Smooth muscle cell (in vitro differentiated cells): Measurements from ENCODE around the gene IFRD2. TPM values are rescaled to one million over a fixed set of nuclear protein-coding genes. Genes with fewer than 3 reads are reported as not detected.

Experiments used
- DNase-seq: peaks from one replicate; lab custom pipeline; 2025; ENCODE audit not compliant: unreplicated experiment; lab: John Stamatoyannopoulos, UW
- H2AFZ ChIP-seq: fragments of 200-600 bp; sonication (generic); 2 replicates; pipeline ENCODE4 v1.6.0; 2016; ENCODE audit warnings: antibody characterized with exemption, low read depth, mild to moderate bottlenecking
- H3F3A ChIP-seq: fragments of 200-600 bp; sonication (generic); 2 replicates; pipeline ENCODE4 v1.6.0; 2017; ENCODE audit warnings: antibody characterized with exemption, low read depth
- H3K27ac ChIP-seq: fragments of 200-600 bp; sonication (generic); 2 replicates; pipeline ENCODE4 v1.5.1; 2016; ENCODE audit warnings: low read depth, mild to moderate bottlenecking
- H3K27me3 ChIP-seq: fragments of 200-600 bp; sonication (generic); 2 replicates; pipeline ENCODE4 v1.6.1; 2016; ENCODE audit warnings: low read depth, mild to moderate bottlenecking
- H3K36me3 ChIP-seq: fragments of 200-600 bp; sonication (generic); 2 replicates; pipeline ENCODE4 v1.5.1; 2016; ENCODE audit warnings: low read depth
- H3K4me1 ChIP-seq: fragments of 200-600 bp; sonication (generic); 2 replicates; pipeline ENCODE4 v1.5.1; 2016; ENCODE audit warnings: low read depth
- H3K4me2 ChIP-seq: fragments of 200-600 bp; sonication (generic); 2 replicates; pipeline ENCODE4 v1.6.0; 2016; ENCODE audit warnings: mild to moderate bottlenecking
- H3K4me3 ChIP-seq: fragments of 200-600 bp; sonication (generic); 2 replicates; pipeline ENCODE4 v1.5.1; 2016; ENCODE audit warnings: mild to moderate bottlenecking
- H3K79me2 ChIP-seq: fragments of 200-600 bp; sonication (generic); 2 replicates; pipeline ENCODE4 v1.6.0; 2016; ENCODE audit warnings: low read depth, mild to moderate bottlenecking
- H3K9ac ChIP-seq: fragments of 200-600 bp; sonication (generic); 2 replicates; pipeline ENCODE4 v1.6.0; 2016; ENCODE audit warnings: low read depth
- H3K9me3 ChIP-seq: fragments of 200-600 bp; sonication (generic); replicated peaks from 2 replicates; pipeline ENCODE4 v1.5.1; 2016; ENCODE audit warnings: low read depth
- H4K20me1 ChIP-seq: fragments of 200-600 bp; sonication (generic); 2 replicates; pipeline ENCODE4 v1.6.0; 2016; ENCODE audit warnings: low read depth
- WGBS: methylation state at CpG from one replicate; pipeline ENCODE4 v1.1.7; 2016; ENCODE audit warnings: low lambda C conversion rate; 5-methylcytosine and 5-hydroxymethylcytosine counted together
- polyA plus RNA-seq: library from polyadenylated mRNA; unstranded; fragments of >200 nt; fragmentation: Nextera tagmentation; extraction: Ambion mirVana; gene quantifications from 2 replicates; pipeline ENCODE4 v1.2.1, GENCODE V29; 2016
- total RNA-seq: library from RNA; depleted of rRNA; stranded (reverse); fragments of >200 nt; gene quantifications from 2 replicates; pipeline ENCODE4 v1.2.3, GENCODE V29; 2014
- TF ChIP-seq, protein P1 (sequence below): fragments of 200-600 bp; sonication (generic); IDR thresholded peaks from 2 replicates; pipeline ENCODE4 v1.5.1; 2017; ENCODE audit warnings: borderline replicate concordance, mild to moderate bottlenecking, antibody characterized with exemption; ENCODE audit not compliant: insufficient read depth, poor library complexity, severe bottlenecking

IFRD2 gene, protein sequence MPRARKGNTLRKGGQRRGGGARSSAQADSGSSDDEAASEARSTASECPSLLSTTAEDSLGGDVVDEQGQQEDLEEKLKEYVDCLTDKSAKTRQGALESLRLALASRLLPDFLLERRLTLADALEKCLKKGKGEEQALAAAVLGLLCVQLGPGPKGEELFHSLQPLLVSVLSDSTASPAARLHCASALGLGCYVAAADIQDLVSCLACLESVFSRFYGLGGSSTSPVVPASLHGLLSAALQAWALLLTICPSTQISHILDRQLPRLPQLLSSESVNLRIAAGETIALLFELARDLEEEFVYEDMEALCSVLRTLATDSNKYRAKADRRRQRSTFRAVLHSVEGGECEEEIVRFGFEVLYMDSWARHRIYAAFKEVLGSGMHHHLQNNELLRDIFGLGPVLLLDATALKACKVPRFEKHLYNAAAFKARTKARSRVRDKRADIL
- total RNA-seq (19.9 and 20.8 TPM in 2 replicates), polyA plus RNA-seq (59.3 and 62.6 TPM in 2 replicates)

DNA sequence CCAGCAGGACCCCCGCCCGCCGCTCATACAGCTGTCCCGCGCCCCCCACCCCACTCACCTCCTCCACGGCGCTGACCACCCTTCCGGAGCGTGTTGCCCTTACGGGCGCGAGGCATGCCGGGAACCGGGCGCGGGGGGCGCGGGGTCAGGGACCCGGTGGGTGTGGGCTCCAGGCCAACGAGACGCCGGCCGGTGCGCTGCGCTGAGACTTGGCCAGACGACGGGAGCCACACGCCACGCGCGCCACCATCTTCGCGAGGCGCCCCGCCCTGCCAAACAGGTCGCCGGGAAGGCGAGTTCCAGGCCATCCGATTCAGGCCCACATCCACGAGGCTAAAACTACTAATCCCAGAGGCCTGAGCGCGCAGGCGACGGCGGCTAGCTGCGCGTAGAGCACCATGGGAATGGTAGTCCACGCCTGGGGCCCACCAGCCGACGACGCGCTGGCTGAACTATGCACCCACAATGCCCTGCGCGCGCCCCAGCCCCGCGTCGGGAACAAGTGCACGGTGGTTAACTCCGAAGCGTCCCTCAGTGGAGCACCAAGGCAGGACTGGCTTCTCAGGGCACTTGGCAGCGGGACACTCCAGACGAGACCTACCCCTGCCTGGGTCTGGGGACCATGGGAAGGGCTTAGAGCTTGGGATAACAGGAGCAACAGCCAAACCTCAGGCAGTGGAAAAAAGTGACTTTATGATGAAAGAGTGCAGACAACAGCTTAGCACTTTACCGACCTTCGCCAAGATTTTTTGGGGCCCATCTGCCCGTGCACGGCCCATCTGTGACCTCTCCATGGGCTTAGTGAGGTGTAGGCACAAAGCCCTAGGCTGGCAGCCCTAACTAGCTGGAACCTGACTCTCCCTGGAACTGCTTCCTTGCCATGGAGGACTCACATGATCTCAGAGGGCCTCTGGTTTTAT lies at the start of gene IFRD2:
TSS of gene IFRD2 (minus strand) at position 271 of the 920 bp plus-strand sequence. CDS start at position 116, 155 bp downstream.
- peak; percentile 78 for DNase-seq
- H3K4me2 ChIP-seq: peak within 1 kb of the TSS; percentile 98
- no peaks in the 10 kb centered on the region for H4K20me1 ChIP-seq
- peaks cover 10% of the 10 kb centered on the region for H3K4me1 ChIP-seq
- H2AFZ ChIP-seq: peak within 1 kb of the TSS; percentile 47
- H3K9me3 ChIP-seq: no peaks in the 10 kb centered on the region
- WGBS: 7% methylated on average over 51 of the region's 67 CpGs
- H3K4me3 ChIP-seq: peak within 1 kb of the TSS; percentile 84
- peaks cover 11% of the 10 kb centered on the region for H3K79me2 ChIP-seq
- peak within 1 kb of the TSS; percentile 72 for H3K27ac ChIP-seq
- no peaks in the 10 kb centered on the region for H3K27me3 ChIP-seq
- H3K36me3 ChIP-seq: no peaks in the 10 kb centered on the region
- no peaks in the 10 kb centered on the region for H3F3A ChIP-seq
- TF ChIP-seq, protein P1, sequence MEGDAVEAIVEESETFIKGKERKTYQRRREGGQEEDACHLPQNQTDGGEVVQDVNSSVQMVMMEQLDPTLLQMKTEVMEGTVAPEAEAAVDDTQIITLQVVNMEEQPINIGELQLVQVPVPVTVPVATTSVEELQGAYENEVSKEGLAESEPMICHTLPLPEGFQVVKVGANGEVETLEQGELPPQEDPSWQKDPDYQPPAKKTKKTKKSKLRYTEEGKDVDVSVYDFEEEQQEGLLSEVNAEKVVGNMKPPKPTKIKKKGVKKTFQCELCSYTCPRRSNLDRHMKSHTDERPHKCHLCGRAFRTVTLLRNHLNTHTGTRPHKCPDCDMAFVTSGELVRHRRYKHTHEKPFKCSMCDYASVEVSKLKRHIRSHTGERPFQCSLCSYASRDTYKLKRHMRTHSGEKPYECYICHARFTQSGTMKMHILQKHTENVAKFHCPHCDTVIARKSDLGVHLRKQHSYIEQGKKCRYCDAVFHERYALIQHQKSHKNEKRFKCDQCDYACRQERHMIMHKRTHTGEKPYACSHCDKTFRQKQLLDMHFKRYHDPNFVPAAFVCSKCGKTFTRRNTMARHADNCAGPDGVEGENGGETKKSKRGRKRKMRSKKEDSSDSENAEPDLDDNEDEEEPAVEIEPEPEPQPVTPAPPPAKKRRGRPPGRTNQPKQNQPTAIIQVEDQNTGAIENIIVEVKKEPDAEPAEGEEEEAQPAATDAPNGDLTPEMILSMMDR: no peak
- H3K9ac ChIP-seq: peak within 1 kb of the TSS; percentile 89

DNA sequence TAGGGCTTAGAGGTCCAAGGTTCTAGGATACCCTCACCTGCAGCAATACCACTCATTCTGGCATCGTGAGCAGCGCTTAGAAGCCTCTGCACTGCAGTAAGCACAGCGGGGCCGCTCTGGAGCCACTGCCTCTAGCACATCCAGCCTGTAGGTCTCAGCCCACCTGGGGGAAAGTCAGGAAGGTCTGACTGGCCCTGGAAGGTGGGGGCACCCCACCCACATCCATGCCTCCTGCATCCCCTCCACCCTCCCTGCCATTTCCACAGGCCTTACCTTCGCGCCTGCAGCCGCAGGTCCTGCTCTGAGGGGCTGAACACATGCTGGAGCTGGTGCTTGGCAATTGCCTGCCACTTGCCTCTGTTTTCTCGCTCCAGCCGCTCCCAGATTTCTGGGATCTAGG lies 49.3 kb upstream of the IFRD2 start:
- peaks cover 22% of the 10 kb centered on the region for H3K4me1 ChIP-seq
- H3F3A ChIP-seq: peaks cover 20% of the 10 kb centered on the region
- H3K27ac ChIP-seq: no peak overlapping the region
- H2AFZ ChIP-seq: no peak overlapping the region
- H3K9me3 ChIP-seq: no peaks in the 10 kb centered on the region
- H4K20me1 ChIP-seq: no peaks in the 10 kb centered on the region
- 95% methylated on average over 9 of the region's 9 CpGs for WGBS
- peaks cover 19% of the 10 kb centered on the region for H3K27me3 ChIP-seq
- DNase-seq: no peak
- TF ChIP-seq, protein P1: no peak
- no peaks in the 10 kb centered on the region for H3K36me3 ChIP-seq
- H3K9ac ChIP-seq: no peak overlapping the region
- no peak overlapping the region for H3K4me2 ChIP-seq
- H3K79me2 ChIP-seq: peaks cover 4% of the 10 kb centered on the region
- H3K4me3 ChIP-seq: no peak overlapping the region

DNA sequence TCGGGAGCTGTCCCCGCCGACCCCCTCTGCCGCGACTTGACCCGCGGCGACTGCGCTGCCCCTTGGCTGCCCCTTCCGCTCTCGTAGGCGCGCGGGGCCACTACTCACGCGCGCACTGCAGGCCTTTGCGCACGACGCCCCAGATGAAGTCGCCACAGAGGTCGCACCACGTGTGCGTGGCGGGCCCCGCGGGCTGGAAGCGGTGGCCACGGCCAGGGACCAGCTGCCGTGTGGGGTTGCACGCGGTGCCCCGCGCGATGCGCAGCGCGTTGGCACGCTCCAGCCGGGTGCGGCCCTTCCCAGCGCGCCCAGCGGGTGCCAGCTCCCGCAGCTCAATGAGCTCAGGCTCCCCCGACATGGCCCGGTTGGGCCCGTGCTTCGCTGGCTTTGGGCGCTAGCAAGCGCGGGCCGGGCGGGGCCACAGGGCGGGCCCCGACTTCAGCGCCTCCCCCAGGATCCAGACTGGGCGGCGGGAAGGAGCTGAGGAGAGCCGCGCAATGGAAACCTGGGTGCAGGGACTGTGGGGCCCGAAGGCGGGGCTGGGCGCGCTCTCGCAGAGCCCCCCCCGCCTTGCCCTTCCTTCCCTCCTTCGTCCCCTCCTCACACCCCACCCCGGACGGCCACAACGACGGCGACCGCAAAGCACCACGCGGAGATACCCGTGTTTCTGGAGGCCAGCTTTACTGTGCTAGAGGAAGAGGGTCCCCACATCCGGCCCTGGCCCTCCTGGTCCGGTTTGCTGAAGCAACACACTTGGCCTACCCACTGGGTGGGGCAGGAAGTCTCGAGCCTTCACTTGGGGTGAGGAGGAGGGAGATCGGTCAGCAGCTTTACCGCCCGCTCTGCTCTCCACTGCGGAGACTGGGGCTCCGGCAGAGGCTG lies 48.5 kb upstream of the IFRD2 start, which contains the start of gene RASSF1:
TSS of gene RASSF1 (minus strand) at position 389 of the 882 bp plus-strand sequence. CDS start at position 358, 31 bp downstream.
- peak within 1 kb of the TSS; percentile 89 for H3K4me2 ChIP-seq
- TF ChIP-seq, protein P1: no peak
- no peaks in the 10 kb centered on the region for H3K9me3 ChIP-seq
- peaks cover 19% of the 10 kb centered on the region for H3K27me3 ChIP-seq
- H3K9ac ChIP-seq: no peak within 1 kb of the TSS
- 12% methylated on average over 81 of the region's 85 CpGs for WGBS
- peak within 1 kb of the TSS; percentile 45 for H3K4me3 ChIP-seq
- peaks cover 12% of the 10 kb centered on the region for H3F3A ChIP-seq
- H3K27ac ChIP-seq: no peak within 1 kb of the TSS
- peaks cover 6% of the 10 kb centered on the region for H4K20me1 ChIP-seq
- peak within 1 kb of the TSS; percentile 62 for H2AFZ ChIP-seq
- DNase-seq: no peak
- peaks cover 28% of the 10 kb centered on the region for H3K4me1 ChIP-seq
- H3K36me3 ChIP-seq: no peaks in the 10 kb centered on the region
- H3K79me2 ChIP-seq: peaks cover 13% of the 10 kb centered on the region
